CMK (cell line): Measurements from ENCODE around the gene GNAI2.

ENCODE experiments used
- DNase-seq: peaks from one replicate; pipeline ENCODE4 v3.0.0-alpha.2; 2010; ENCODE audit warnings: low read depth

GNAI2 gene

DNA sequence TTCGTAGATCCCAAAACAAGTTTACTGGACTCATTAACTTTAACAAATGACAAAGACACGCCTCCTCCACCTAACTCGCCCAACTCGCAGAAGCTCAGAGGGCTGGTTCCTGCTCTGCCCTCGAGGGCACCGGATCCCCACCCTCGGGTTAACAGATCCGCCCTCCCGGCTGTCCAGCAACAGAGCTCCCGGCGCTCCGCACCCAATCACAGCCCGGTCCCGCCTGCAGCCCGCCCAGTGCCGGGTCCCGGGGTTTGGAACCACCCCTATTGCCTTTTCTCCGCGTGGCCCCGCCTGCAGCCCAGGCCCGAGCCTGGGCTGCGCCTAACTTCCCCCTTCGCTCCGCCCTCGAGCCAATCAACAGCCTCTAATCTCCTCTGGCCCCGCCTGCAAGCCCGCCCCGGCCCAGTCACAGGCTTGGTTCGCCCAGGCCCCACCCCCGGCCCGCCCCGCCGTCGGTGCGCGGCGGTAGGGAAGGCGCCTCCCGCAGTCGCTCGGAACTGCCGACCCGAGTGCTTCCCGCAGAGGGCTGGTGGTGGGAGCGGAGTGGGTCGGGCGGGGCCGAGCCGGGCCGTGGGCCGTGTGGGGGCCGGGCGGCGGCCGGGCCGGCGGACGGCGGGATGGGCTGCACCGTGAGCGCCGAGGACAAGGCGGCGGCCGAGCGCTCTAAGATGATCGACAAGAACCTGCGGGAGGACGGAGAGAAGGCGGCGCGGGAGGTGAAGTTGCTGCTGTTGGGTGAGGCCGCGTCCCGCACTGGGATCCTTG, at the start of gene GNAI2:
Gene GNAI2, plus strand, starts transcription at position 489 of the 768 bp plus-strand sequence. Its CDS starts 132 bp downstream, at position 621.
- peak; percentile 92 for DNase-seq

DNA sequence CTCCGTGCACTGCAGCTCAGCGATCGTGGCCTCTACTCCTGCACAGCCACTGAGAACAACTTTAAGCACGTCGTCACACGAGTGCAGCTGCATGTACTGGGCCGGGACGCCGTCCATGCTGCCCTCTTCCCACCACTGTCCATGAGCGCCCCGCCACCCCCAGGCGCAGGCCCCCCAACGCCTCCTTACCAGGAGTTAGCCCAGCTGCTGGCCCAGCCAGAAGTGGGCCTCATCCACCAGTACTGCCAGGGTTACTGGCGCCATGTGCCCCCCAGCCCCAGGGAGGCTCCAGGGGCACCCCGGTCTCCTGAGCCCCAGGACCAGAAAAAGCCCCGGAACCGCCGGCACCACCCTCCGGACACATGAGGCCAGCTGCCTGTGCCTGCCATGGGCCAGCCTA, 48.3 kb upstream of the GNAI2 start:
- DNase-seq = no peak

DNA sequence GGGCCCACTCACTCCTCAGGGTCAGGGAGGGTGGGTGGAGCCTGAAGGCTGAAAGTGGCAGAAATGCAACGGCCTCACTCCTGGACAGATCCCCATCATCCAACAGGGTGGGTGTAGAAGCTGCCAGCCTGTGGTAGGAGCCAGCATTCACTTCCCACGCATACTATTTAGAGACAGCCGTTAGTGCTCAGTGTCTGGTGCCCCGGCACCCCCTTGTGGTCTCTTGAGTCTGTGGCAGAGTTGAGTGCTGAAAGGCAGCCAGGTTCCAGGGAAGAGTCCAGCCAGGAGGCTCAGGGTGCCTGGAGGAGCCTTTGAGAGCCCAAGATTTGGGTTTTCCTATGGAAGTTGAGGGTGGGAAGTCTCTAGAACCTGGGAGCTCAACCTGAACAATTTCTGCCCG, 46.7 kb upstream of the GNAI2 start:
- no peak for DNase-seq

DNA sequence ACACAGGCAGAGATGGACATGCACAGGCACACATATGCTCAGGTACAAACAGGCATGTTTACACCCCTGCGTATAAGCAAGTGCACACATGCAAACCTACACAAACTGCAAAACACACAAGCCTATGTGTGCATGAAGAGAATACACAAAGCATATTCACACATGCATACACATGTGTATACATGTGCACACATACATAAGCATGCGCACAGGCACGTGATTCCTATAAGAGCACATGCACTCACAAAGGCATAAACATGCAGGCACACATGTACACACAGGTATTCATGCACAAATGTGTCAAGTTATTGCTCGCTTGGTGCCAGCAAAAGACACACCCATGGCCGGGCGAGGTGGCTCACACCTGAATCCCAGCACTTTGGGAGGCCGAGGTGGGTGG, 46.0 kb upstream of the GNAI2 start:
- no peak for DNase-seq

DNA sequence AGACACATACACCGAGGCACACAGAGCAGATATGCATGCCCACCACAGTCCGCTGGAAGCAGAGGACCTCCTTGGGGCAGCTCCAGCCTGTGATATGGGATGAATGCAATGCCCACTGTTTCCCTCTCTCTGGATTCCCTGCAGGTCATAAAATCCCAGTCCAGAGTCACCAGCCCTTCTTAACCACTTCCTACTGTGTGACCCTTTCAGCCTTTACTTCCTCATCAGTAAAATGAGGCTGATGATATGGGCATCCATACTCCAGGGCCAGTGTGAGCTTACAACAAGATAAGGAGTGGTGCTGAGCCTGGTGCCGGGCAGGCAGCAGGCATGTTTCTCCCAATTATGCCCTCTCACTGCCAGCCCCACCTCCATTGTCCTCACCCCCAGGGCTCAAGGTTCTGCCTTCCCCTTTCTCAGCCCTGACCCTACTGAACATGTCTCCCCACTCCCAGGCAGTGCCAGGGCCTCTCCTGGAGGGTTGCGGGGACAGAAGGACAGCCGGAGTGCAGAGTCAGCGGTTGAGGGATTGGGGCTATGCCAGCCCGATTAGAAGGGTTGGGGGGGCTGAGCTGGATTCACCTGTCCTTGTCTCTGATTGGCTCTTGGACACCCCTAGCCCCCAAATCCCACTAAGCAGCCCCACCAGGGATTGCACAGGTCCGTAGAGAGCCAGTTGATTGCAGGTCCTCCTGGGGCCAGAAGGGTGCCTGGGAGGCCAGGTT, 44.9 kb upstream of the GNAI2 start, which contains the start of gene GNAT1:
Gene GNAT1, plus strand, starts transcription at position 675 of the 725 bp plus-strand sequence. CDS start 116 bp downstream, outside the sequence.
- DNase-seq = no peak

DNA sequence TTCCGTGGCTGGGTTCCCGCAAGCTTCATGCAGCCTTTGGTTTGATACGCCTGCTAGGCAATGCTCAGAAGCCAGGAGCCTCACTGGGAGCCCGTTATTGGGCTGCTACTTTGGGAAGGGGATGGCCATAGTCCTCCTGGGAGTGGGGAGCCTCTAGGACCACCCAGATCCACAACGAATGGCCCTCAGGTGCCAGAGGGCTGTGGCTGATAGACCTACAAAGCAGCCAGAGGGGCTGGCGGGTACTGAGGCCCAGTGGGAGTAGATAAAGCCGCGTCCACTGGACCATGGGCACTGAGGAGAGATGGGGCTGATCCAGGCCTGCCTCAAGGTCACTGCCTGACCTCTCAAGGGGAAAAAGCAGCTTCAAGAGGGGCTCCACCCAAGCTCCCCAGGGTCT, 43.9 kb upstream of the GNAI2 start:
- no peak for DNase-seq

DNA sequence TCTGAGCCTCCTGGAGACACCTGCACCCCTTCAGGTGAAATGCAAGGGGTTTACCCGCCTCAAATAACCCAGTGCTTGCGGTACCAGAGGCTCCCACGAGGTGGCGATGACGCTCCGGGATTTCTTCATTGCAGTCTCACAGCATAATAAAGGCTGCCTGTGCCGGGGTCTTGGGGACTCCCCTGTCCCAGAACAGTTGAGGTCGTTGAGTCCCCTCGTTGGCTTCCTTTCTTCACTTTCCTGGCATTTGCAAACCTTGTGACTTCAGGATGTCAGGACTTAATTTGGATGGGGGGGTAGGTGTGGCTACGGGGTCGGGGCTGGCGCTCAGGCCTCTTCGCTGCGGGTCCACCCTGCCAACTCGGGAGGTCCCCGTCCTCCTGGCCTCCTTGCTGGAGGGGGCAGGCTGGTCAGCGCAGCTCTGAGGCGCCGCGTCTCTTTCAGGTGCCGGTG, 43.3 kb upstream of the GNAI2 start:
- DNase-seq = no peak

DNA sequence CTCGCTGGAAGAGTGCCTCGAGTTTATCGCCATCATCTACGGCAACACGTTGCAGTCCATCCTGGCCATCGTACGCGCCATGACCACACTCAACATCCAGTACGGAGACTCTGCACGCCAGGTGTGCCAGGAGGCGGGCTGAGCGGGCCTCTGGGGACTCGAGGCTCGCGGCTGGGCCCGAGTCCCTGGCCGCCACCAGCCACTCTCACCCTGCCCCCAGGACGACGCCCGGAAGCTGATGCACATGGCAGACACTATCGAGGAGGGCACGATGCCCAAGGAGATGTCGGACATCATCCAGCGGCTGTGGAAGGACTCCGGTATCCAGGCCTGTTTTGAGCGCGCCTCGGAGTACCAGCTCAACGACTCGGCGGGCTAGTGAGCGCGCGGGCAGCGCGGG, 42.7 kb upstream of the GNAI2 start:
- DNase-seq = no peak

DNA sequence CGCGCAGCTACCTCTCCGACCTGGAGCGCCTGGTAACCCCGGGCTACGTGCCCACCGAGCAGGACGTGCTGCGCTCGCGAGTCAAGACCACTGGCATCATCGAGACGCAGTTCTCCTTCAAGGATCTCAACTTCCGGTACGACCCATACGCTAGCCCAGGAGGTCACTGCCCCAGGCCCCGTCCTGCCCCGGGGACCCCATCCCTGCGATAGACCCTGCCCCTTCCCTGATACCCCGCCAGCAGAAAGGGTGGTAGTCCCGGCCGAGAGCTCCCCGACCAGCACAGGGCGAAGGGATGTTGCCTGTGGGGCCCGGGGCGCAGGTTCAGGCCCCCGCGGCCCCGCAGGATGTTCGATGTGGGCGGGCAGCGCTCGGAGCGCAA, 42.3 kb upstream of the GNAI2 start:
- DNase-seq = no peak

DNA sequence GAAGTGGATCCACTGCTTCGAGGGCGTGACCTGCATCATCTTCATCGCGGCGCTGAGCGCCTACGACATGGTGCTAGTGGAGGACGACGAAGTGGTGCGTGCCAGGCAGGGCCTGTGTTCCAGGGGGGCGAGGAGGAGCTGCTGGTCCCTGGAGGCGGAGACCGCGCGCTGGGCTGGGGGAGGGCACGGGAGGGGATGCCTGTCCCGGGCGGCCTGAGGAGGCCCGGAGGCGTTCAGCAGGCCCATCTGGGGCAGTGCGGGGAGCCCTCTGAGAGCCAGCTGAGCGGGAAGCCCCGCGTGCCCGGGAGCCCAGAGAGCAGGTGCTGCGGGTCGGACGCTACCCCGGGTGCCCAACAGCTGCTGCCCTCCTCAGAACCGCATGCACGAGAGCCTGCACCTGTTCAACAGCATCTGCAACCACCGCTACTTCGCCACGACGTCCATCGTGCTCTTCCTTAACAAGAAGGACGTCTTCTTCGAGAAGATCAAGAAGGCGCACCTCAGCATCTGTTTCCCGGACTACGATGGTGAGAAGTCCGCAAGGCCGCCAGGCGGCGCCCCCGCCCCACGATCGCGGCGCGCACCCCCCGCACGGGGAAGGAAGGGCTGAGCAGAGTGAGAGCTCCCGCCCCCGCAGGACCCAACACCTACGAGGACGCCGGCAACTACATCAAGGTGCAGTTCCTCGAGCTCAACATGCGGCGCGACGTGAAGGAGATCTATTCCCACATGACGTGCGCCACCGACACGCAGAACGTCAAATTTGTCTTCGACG, 41.7 kb upstream of the GNAI2 start:
- peak; percentile 52 for DNase-seq

DNA sequence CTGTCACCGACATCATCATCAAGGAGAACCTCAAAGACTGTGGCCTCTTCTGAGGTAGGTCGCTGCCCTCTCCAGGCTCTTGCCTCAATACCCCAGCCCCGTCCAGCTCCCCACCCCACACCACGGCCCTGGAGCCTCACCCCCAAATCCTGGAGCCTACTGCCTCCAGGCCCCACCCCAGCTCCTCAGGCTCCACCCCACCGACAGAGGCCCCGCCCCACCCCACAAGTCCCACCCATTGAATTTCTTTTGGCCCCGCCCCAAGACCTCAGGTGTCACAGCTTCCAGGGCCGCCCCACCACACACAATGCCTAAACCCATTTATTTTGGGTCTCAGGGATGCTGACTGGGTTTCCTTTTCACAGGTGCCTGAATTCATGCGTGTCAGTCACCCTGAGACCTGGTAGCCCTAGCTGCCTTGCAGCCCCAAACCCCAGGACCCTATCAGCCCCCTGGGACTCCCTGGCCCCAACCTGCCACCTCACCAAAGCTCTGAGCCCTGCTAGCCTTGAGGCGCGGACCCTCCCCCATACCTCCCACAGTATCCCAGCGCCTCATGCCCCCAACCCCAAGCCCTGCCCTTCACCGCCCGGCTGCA, 41.0 kb upstream of the GNAI2 start:
- DNase-seq = no peak

DNA sequence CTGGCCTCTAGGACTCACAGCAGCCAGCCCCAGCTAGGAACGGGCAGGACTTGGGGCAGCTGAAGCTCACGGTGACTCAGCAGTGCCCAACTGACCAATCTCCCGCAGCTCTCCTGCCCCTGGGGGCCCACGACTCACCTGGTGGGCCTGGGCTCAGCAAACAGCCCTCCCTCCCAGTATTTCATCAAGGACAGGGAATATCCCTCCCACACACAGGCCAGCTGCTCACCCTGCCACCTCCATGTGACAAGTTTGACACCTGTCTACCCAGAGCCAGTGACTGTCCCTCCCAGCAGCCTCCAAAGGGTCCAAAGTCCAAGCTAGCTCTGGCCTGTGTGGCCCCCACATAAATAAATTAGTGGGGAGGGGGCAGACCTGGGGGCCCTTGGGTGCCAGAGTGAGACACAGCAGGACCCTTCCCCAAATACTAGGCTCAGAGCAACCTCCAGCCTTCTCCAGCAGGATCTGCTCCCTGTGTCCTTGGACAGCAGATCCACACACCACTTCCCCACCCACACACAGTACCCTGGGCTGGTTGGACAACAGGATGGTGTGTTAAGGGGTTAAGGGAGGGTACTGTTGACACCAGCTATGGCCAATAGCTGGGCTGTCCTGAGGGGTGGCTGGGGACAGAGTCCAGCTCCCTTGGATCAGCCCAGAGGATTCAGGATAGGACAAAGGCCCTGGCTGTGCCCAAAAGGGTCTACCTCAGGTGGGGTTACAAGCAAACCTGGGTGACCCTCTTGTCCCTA, 40.3 kb upstream of the GNAI2 start:
- no peak for DNase-seq

DNA sequence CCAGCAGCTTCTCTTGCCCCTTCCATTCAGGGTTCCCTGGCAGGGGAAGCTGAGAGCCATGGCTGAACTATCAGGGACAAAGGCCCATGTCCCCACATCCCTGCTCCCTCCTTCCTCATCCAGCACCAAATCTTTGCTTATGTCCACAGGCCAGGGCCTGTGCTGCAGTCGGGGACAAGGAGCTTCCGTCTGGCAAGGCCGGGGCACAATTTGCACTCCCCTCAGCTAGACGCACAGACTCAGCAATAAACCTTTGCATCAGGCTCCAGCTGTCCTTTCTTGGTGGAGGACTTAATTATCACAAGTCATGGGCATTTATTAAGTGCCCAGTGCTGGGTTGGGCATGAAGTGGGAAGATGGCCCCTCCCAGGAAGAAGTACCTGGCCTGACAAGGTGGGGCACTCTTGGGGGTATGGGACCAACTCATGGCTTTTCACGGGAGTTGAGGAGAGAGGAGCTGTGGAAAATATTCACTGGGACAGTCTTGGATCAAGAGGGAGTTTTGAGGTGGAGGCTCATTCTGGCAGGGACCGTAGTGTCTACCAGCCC, 39.7 kb upstream of the GNAI2 start:
- DNase-seq = no peak

DNA sequence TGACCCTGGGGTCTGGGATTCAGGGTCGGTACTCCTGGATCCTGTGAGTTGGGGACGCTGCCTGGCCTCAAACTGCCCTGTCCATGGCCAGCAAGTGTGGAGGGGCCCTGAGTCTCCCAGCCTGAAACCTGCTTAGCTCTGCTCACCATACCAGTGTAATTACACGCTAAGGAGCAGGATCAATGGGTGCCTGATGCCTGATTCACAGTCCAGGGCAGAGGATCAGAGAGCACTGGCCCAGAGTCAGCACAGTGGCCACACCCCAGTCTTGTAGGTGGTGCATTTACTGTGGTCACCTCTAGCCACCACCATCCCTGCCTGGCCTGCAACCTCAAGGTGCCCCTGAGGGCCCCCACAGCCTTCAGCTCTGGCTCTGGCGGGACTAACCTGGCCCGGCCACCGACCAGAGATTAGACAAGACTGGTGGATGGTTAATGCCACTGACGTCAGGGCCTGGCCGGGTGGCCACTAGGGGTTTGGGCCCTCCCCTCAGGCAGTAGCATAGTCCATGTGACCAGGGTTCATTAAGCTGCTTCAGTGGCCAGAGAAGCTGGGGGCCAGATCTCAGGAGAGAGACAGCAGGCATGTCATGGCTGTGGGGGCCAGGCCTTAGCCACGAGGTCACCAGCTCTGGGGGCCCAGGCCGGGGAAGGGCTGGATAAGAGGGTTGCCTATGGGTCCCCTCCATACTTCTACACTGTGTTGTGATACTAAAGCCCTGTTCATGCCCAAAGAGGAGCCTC, 34.3 kb upstream of the GNAI2 start:
- no peak for DNase-seq

DNA sequence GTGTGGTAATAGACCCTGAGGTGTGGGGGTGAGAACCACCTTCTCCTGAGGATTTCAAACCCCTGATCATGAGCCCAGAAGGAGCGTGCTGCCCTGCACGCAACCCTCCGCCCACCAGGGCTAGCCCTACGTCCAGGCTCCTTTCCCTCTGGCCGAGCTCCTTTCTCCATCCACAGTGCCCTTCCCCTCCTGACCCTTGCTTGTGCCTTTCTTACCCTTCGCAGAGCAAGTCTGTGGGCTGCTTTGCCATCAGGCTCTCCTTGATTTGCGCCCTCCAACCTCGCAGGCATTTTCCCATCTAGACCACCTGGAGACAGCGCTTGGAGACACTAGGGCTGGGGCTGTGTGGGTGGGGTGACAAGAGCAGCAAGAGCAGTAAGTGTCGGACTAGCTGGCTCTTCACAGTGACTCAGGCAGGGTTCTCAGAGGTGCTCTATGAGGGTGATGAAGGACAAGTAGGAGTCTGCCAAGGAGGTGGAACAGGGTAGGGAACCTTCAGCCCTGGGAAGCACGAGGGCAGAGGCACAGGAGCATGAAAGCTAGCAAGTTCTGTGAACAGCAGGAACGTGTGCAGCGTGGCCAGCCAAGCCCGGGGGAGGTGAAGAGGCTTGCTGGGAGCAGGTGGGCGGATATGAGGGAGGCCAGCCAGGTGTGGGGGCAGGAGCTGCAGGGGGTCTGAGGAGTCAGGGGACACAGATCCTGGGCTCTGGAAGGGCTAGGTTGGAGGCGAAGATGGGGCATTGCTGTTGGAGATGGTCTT, 33.5 kb upstream of the GNAI2 start:
- DNase-seq = no peak

DNA sequence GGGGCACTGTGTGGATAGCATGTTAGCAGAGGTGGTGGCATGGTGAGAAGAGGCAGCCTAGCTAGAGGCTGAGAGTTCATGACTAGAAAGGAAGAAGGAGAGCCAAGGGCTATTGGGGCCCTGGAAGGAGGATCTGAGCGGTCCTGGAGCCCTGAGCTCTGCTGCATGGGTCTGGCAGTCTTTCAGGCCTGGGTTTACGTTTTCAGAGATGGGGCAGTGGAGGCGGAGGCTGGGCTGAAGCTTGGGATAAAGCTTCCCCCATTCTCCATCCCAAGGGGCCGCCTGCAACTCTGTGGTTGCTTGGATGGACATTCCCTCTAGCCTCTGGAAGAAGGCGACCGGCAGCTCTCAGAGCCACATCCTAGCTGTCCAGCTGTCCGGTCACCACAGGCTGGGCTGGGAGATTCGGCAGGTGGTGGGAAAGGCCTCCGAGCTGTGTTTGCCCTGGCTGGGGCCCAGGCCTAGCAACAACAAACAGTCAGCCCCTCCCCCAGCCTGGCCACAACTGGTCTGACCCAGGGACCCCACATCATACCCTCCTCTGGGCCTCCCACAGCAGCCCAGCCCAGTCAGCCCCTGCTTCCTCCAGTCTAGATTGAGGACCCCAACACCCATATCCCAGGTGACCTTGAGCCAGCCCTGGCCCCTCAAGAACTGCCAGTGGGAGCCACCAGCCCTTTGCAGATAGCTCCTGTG, 32.7 kb upstream of the GNAI2 start:
- no peak for DNase-seq

DNA sequence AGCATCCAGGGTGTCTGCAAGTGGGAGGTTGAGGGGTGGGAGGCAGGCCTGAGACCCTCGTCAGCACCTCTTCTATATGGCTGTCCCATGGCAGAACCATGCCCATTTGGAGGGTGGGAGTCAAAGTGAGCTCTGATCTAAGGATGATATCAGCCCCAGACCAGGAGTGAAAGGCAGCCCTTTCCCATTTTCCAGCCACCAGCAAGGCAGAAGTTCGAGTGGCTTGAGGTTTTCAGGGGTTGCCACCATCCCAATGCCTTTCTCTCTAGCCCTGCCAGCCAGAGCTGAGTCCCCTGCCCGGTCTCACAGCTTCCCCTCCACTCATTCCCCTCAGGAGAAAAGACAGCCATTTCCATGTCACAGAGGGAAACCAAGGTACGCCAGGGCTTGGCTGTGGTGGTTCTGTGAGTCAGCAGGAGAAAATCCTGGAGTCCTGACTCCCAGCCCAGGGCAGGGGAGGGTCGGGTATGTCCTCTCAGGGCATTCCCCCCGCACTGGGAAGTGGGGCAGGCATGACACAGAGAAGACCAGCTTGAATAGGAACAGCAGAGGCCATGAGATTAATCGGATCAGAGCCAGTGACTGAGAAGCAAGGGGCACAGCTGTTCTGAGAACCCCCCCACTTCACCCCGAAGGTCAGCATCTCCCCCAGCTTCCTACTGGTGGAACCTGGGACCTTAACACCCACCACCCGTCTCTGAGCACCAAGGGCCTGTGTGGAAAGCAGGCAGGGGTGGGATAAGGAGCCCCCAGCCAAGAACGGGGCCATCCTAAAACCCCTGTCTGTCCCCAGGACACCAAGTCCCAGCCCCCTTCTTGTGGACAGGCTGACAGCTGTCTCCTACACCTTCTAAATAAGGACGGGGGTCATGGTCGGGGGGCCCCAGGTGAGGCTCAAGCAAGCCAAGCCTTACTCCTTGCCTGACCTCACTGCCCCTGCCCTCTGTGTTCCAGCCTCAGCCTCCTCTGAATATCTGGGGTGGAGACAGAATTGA, 31.9 kb upstream of the GNAI2 start:
- DNase-seq = no peak
